GM21381 (cell line): ENCODE data around the gene SLC25A25.

ENCODE experiments used
- ATAC-seq: cut with Tn5 transposase; IDR thresholded peaks from one replicate; pipeline ENCODE4 v1.9.1; 2021; ENCODE audit warnings: mild to moderate bottlenecking, moderate library complexity; ENCODE audit not compliant: unreplicated experiment

SLC25A25 gene

DNA sequence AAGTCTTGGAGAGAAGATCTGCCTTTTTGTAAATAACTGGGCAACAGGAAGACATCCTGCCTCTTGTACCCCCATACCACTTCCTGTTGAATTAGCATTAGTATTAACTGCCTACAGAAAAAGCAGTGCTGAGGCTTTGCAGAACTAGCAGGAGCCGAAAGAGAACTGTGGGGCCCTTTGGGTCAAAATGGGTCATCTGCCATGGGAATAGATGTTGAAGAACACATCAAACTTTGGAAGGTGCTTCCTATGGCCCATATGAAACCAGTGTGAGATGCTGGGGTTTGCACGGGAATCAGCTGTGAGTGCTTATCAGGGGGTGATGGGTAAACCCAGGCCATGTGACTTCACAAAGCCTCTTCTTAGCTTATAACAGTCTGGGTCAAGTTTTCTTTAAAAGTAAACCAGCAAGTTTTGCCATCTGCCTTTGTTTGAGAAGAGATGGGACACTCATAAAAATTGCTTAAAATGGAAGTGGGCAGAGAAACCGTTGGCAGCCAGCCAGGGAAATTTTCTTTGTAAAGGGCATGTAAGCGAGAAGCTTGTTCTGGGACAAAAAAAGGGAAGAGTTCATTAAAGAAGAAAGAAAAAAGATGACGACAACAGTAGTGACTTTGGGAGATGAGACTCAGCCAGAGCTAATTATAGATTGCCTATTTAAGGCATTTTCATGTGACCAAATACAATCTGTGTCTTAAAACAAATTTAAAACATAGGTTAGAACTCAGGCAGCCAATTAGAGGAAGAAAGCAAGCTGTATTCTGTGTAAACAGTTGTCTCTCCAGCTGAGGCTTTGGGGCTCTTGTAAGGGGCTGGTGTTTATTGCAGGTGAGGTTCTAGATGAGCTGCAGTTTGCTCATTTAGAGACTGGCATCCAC lies 4.4 kb downstream of the SLC25A25 start:
- no peak for ATAC-seq

DNA sequence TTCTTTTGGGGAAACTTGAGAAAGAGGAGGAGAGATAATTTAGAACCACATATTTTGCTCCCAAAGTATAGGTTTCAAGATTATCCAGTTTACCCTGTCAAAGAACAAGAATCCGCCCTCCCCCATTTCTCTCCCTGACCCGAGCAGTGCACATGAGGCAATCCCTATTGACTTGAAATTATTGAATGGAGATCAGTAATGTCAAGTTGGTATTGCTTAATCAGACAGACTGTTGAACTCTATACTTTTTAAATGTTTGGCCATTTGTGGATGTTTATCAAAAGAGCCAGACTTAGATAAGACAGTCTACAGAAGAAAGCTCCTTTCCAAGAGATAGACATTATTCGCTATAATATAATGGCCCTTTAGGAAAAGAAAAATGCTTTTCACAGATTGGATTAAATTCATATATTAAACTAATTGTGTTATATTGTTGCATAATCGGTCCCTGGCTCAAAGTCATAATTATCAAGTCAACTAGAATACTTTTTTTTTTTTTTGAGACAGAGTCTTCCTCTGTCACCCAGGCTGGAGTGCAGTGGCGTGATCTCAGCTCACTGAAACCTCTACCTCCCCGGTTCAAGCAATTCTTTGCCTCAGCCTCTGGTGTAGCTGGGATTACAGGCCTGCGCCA lies 5.3 kb downstream of the SLC25A25 start:
- no peak for ATAC-seq

DNA sequence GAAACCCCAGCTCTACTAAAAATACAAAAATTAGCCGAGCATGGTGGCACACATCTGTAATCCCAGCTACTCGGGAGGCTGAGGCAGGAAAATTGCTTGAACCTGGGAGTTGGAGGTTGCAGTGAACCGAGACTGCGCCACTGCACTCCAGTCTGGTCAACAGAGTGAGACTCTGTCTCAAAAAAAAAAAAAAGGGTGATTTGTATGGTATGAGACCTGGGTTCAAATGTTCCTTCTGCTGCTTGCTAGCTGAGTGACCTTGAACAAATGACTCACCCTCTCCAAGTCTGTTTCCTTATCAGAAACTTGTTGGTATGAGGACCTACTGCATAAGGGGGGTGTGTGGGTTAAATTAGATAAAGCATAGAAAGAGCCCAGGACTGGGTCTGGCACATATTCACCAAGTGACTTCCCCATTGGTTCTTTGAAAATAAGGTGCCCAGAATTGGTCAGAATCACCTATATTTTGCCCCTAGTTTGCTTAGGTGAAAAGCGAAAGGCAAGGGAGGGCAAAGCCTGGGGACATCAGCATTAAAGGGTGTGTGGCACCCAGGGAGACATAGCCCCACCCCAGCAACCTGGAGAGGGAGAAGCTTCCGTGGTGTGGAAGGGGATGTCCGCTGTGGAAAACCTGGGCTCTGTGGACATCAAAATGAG lies 9.9 kb downstream of the SLC25A25 start:
- no peak for ATAC-seq

DNA sequence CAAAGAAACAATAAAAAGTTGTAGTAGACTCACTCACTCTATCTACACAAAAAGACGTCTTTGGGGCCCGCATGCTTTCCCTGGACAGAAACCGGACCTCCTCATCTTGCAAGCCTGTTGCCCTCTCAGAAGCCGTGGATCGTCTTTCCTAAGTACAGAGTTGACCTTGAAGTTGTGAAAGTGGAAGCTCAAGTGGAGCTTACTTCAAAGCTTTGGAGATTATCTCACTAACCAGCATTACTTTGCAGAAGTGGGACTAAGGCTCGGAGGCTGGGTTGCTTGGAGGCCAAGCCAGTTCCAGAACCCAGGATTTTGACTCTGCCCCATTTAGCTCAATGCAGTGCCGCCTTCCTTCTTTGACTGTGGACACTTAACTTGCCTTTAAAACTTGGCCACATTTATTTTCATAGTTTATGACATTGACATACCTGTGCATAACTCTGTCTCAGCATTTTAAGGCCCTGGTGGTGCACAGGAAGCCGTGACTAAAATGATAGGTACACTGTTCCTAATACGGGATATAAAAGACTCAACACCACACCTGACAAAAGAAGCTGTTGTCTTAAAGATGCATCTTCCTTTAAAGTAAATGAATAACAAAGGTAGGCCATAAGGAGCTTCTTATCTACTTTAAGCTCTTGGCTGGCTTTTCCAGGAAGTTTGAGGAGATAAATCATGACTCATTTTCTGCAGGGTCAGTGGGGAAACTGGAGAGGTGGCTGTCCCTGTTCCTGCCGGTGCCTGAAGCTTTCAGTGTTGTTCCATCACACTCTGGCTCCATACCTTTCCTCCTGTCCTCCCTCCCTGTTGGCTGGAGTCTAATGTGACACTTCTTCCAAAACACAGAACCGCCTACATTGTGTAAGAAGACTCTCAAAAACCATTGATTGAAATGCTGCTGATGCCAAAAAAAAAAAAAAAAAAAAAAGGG lies 10.7 kb downstream of the SLC25A25 start:
- ATAC-seq = no peak

GRCh38 chr9:128080206-128080605 lies 12.2 kb downstream of the SLC25A25 start:
- ATAC-seq = no peak

DNA sequence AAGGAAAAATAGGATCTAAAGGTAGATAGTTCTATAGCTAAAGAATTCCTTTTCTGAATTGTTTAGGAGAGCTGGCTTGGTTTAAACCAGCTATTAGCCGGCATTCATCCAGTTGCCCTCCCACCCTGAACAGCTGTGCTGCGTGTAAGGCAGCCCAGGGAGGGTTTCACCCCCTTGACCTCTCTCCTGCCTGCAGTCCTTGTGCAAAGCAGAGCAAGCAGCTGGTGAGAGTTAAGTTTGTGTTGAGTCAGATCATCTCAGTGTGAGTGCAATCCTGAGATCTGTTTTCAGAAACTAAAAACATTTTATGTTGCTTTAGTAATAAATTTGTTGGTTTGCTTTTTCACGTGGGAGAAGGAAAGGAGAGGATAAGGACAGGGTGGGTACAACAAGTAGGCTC lies 13.0 kb downstream of the SLC25A25 start:
- ATAC-seq = no peak

GRCh38 chr9:128082151-128082550 lies 14.1 kb downstream of the SLC25A25 start:
- ATAC-seq = no peak

GRCh38 chr9:128084746-128085145 lies 16.7 kb downstream of the SLC25A25 start:
- ATAC-seq = no peak

- ATAC-seq = no peak
Measured at GRCh38 chr9:128085943-128086342, 17.9 kb downstream of the SLC25A25 start.

DNA sequence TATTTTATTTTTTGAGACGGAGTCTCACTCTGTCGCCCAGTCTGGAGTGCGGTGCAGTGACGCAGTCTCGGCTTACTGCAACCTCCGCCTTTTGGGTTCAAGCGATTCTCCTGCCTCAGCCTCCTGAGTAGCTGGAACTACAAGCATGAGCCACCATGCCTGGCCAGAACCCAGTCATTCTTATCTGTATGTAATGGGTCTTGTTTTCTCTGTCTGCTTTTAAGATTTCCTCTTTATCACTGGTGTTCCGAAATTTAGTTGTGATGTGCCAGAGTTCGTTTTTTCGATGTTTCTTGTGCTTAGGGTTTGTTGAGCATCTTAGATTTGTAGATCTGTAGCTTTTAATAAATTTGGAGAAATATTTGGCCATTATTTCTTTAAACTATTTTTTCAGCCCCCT lies 19.2 kb downstream of the SLC25A25 start:
- no peak for ATAC-seq

DNA sequence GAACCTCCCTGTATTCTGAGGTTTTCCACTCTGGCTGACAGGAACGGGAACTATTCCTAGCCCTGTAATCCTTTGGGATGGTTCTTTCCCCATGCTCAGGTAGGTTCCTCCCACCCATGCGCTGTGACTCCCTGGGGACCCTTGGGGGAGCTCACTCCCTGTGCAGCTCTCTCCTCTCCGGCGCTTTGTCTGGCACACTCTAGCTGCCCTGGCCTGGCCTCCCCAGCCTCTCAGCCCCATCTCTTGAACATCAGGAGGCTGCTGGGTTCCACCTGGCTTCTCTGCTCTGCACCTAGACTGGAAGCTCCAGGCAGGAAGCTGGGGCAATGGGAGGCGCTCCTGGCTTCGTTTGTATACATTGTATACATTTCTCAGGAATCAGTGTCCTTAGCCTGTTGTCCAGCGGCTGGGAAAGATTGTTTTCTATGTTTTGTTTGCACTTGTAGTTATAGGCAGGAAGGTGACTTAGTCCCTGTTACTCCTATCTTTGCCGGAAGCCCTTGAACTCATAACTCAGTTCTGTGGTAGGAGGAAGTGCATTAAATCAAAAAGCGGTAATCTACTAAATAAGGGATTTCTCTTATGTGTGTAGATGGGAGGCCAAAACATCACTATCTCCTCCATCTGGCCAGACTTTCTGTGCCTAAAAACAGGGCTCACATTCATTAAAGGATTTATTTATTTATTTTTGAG lies 20.4 kb downstream of the SLC25A25 start:
- no peak for ATAC-seq

DNA sequence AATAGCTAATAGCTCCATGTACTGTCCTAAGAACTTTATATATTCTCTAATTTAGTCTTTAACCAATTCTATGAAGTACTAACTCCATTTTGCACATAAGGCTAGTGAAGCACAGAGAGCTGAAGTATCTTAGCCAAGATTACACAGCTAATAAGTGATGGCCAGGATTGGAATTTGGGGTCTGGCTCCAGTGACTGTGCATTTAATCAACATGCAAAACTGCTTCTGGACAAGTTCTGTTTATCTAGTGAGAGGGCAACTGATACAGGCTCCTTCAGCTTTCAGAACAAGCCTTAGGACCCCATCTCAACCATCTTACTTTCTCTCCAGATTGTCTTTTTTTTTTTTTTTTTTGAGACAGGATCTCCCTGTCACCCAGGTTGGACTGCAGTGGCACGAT lies 21.3 kb downstream of the SLC25A25 start:
- no peak for ATAC-seq

- no peak for ATAC-seq
Measured at GRCh38 chr9:128091144-128091543, 23.1 kb downstream of the SLC25A25 start.

- no peak for ATAC-seq
Measured at GRCh38 chr9:128091571-128091970, 23.5 kb downstream of the SLC25A25 start.

- no peak for ATAC-seq
Measured at GRCh38 chr9:128092199-128092977, 24.4 kb downstream of the SLC25A25 start.

DNA sequence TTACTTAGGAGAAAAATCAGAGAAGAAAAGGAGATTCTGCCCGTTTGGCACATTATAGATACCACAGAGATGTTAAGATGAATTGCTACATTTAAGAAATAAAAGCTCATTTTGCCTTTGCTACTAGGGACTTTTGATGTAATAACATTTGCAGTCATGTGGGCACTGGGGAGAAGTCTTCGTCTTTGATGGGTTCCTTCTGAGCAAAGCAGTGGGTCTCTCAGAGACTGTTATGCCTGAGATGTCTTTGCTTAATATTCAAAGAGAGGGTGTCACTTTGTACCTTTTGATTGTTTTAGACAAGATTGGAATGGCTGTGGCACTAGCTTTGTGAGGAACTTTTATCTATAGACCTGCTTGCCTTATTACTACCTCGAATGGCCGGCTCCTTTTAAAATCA lies 25.0 kb downstream of the SLC25A25 start:
- no peak for ATAC-seq

DNA sequence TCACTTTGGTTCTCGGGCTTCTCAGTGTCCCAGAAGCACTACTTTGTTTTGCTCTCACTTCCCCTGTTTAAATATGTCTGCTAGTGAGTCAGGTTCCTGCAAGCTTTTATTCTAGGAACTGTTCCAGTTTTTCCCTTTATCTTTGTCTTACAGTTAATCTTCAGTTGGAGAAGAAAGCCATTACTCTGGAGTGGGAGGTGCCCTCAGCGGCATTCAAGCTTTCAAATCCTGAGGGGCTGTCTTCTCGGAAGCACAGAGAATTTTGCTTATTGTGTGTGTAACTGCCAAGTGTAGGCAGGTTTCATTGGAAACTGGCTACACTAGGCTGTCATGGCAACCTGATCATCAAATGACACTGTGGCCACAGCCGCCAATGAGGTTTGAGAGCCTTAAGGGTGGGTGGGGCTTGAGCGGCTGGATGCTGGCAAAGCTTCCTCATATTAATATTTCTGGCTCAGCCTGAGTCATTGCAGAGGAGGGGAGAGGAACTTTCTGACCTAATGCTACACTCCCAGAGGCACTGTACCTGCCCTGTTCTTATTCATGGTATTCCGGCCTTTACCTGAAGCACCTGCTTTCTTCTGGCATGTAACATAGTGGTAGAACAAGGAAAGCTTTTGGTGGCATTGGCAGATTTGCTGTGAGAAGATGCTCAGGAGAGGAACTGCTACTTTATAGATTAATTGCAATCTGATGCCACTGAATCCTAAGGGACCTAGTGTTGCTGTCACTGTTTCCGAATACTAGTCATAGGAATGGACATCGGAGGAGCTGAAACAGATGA lies 26.3 kb downstream of the SLC25A25 start:
- peak; percentile 91 for ATAC-seq

- ATAC-seq = no peak
Measured at GRCh38 chr9:128094950-128095544, 27.0 kb downstream of the SLC25A25 start.
